ENCODE data around the gene ACADS.

GRCh38 chr12:120787889-120788288, 62.3 kb downstream of the ACADS start:
- TF ChIP-seq CTCF (IDR thresholded peaks at IDR 0.05; ENCODE audit: low read depth, low read length): no peak
- no peak for TF ChIP-seq EZH2phosphoT487 (IDR thresholded peaks at IDR 0.05; ENCODE audit: low read depth)
